Endodermal cell (in vitro differentiated cells): Measurements from ENCODE around the gene CACNA1D. TPM values are rescaled to one million over a fixed set of nuclear protein-coding genes. Genes with fewer than 3 reads are reported as not detected.

Source experiments
- DNase-seq: peaks from one replicate; pipeline ENCODE4 v3.0.0-alpha.2; 2017
- H3K27ac ChIP-seq: 2 replicates; pipeline ENCODE4 v1.5.1; 2013; ENCODE audit warnings: mild to moderate bottlenecking, low read depth, low read length, moderate library complexity
- H3K27me3 ChIP-seq: 2 replicates; pipeline ENCODE4 v1.6.1; 2013; ENCODE audit warnings: mild to moderate bottlenecking, low read length, moderate library complexity; ENCODE audit not compliant: insufficient read depth, control insufficient read depth, poor library complexity, severe bottlenecking
- H3K36me3 ChIP-seq: 2 replicates; pipeline ENCODE4 v1.7.0; 2013; ENCODE audit warnings: mild to moderate bottlenecking, low read length, moderate library complexity; ENCODE audit not compliant: control insufficient read depth, insufficient read depth
- H3K4me1 ChIP-seq: one replicate; pipeline ENCODE4 v1.7.0; 2013; ENCODE audit warnings: low read length; ENCODE audit not compliant: control insufficient read depth, insufficient read depth
- H3K4me3 ChIP-seq: 2 replicates; pipeline ENCODE4 v1.5.1; 2013; ENCODE audit warnings: mild to moderate bottlenecking, low read length, moderate library complexity
- H3K9ac ChIP-seq: 2 replicates; pipeline ENCODE4 v1.6.1; 2013; ENCODE audit warnings: mild to moderate bottlenecking, low read length, moderate library complexity; ENCODE audit not compliant: poor library complexity, severe bottlenecking; ENCODE audit errors: extremely low read depth
- H3K9me3 ChIP-seq: 2 replicates; pipeline ENCODE4 v1.6.1; 2013; ENCODE audit warnings: mild to moderate bottlenecking, low read length, moderate library complexity; ENCODE audit not compliant: control insufficient read depth
- H3K27ac Mint-ChIP-seq: 2 replicates; pipeline ENCODE4 v1.8.0; 2020; ENCODE audit warnings: mixed read lengths
- H3K27me3 Mint-ChIP-seq: 2 replicates; pipeline ENCODE4 v1.8.0; 2021; ENCODE audit warnings: mild to moderate bottlenecking, mixed read lengths; ENCODE audit not compliant: insufficient read depth
- H3K36me3 Mint-ChIP-seq: 2 replicates; pipeline ENCODE4 v1.8.0; 2020; ENCODE audit warnings: low read depth, mixed read lengths
- H3K4me1 Mint-ChIP-seq: 2 replicates; pipeline ENCODE4 v1.8.0; 2020; ENCODE audit warnings: mixed read lengths
- H3K4me3 Mint-ChIP-seq: 2 replicates; pipeline ENCODE4 v1.8.0; 2020; ENCODE audit warnings: mild to moderate bottlenecking, moderate library complexity, mixed read lengths
- H3K9me3 Mint-ChIP-seq: 2 replicates; pipeline ENCODE4 v1.8.0; 2020; ENCODE audit warnings: mild to moderate bottlenecking, mixed read lengths
- CTCF ChIP-seq: fragments of 200-600 bp; sonication (generic); conservative IDR thresholded peaks from 2 replicates; pipeline ENCODE4 v1.5.0; 2021; ENCODE audit warnings: antibody characterized with exemption, mild to moderate bottlenecking
- WGBS, 2 experiments: methylation state at CpG; one replicate each; pipeline versions ENCODE4 v1.1.5 to v1.1.7; 2013; ENCODE audit warnings: missing lambda C conversion rate in 2 of 2, mixed read lengths in 1 of 2; ENCODE audit not compliant: insufficient coverage in 1 of 2, insufficient read length in 1 of 2; 5-methylcytosine and 5-hydroxymethylcytosine counted together
- total RNA-seq, 2 donors: library from RNA; stranded (reverse); fragmentation: NEBNext Ultra II Directional in 1 of 2; extraction: Animal tissue kit (Norgen Biotek cat#: 25700) in 1 of 2; gene quantifications; 2 replicates in 1 of 2; 3 replicates in 1 of 2; pipeline ENCODE4 v1.2.1, GENCODE V29; 2021

The CACNA1D gene
- total RNA-seq, 2 donors from 2014 or later, result 2.2 to 3.8 TPM

- TF ChIP-seq CTCF, result no peak
- DNase-seq, result no peak
- peaks cover 6% of the 10 kb centered on the region for H3K27me3 ChIP-seq
- Mint-ChIP-seq H3K9me3 (no peaks in the 10 kb centered on the region), H3K4me1 (no peaks in the 10 kb centered on the region), H3K4me3 (no peak overlapping the region), H3K27me3 (no peaks in the 10 kb centered on the region), H3K27ac (no peak overlapping the region), H3K36me3 (no peaks in the 10 kb centered on the region)
- H3K4me3 ChIP-seq, result no peak overlapping the region
- no peaks in the 10 kb centered on the region for H3K36me3 ChIP-seq
- no peak overlapping the region for H3K27ac ChIP-seq
- H3K9me3 ChIP-seq, result no peaks in the 10 kb centered on the region
- no peak overlapping the region for H3K9ac ChIP-seq
- no peaks in the 10 kb centered on the region for H3K4me1 ChIP-seq
These were observed 234.2 kb downstream of the CACNA1D start for GRCh38 chr3:53728606-53729005.

GRCh38 chr3:53729159-53729558 is 234.7 kb downstream of the CACNA1D start:
- Histone ChIP-seq H3K4me1 (no peaks in the 10 kb centered on the region), H3K27me3 (peaks cover under 1% of the 10 kb centered on the region), H3K4me3 (no peak overlapping the region), H3K9ac (no peak overlapping the region), H3K36me3 (no peaks in the 10 kb centered on the region), H3K9me3 (no peaks in the 10 kb centered on the region), H3K27ac (no peak overlapping the region)
- no peak for TF ChIP-seq CTCF
- DNase-seq, result no peak
- 82 to 92% methylated on average over 4 to 6 of the region's 6 CpGs for WGBS, 2 experiments
- H3K36me3 Mint-ChIP-seq, result no peaks in the 10 kb centered on the region
- H3K4me3 Mint-ChIP-seq, result no peak overlapping the region
- H3K27me3 Mint-ChIP-seq, result no peaks in the 10 kb centered on the region
- no peaks in the 10 kb centered on the region for H3K4me1 Mint-ChIP-seq
- H3K27ac Mint-ChIP-seq, result no peak overlapping the region
- H3K9me3 Mint-ChIP-seq, result no peaks in the 10 kb centered on the region

- Histone ChIP-seq H3K36me3 (no peaks in the 10 kb centered on the region), H3K4me1 (no peaks in the 10 kb centered on the region), H3K9ac (no peak overlapping the region), H3K9me3 (no peaks in the 10 kb centered on the region), H3K27ac (no peak overlapping the region), H3K27me3 (no peaks in the 10 kb centered on the region), H3K4me3 (no peak overlapping the region)
- H3K27ac Mint-ChIP-seq, result no peak overlapping the region
- H3K36me3 Mint-ChIP-seq, result no peaks in the 10 kb centered on the region
- TF ChIP-seq CTCF, result peak; percentile 41
- H3K9me3 Mint-ChIP-seq, result no peaks in the 10 kb centered on the region
- no peak overlapping the region for H3K4me3 Mint-ChIP-seq
- H3K27me3 Mint-ChIP-seq, result no peaks in the 10 kb centered on the region
- 70 to 87% methylated on average over 2 of the region's 2 CpGs for WGBS, 2 experiments
- H3K4me1 Mint-ChIP-seq, result no peaks in the 10 kb centered on the region
- no peak for DNase-seq
These were observed 235.2 kb downstream of the CACNA1D start for GRCh38 chr3:53729618-53730017.
